Measurements from ENCODE around the gene JADE3. TPM values are rescaled to one million over a fixed set of nuclear protein-coding genes. Genes with fewer than 3 reads are reported as not detected.

The JADE3 gene
- polyA plus RNA-seq, 1 donor (not counting 4 experiments of a cell fraction or from before 2014, with no cell fraction given), result 8.2 TPM

- Histone ChIP-seq H3K9ac (ENCODE audit: control insufficient read depth, extremely low read depth, insufficient read depth, low read length) (no peak overlapping the region), H2AFZ (ENCODE audit: control insufficient read depth, low read length) (no peak overlapping the region), H3K79me2 (ENCODE audit: control insufficient read depth, insufficient read depth, low read length) (no peaks in the 10 kb centered on the region), H4K20me1 (ENCODE audit: control insufficient read depth, extremely low read depth, insufficient read depth, low read length) (no peaks in the 10 kb centered on the region), H3K9me3 (ENCODE audit: control insufficient read depth, low read depth, low read length) (no peaks in the 10 kb centered on the region), H3K4me3 (ENCODE audit: control insufficient read depth in 2 of 3, extremely low read depth in 1 of 3, insufficient read depth in 2 of 3, low read depth in 1 of 3, low read length in 3 of 3) (no peak overlapping the region), H3K4me1 (ENCODE audit: control insufficient read depth, extremely low read depth, insufficient read depth, low read length) (no peaks in the 10 kb centered on the region), H3K9me1 (ENCODE audit: control insufficient read depth, extremely low read depth, insufficient read depth, low read length) (no peaks in the 10 kb centered on the region), H3K36me3 (ENCODE audit: control insufficient read depth in 2 of 2, extremely low read depth in 1 of 2, insufficient read depth in 2 of 2, low read length in 2 of 2) (no peaks in the 10 kb centered on the region), H3K27me3 (ENCODE audit: control insufficient read depth, extremely low read depth, insufficient read depth, low read length) (no peaks in the 10 kb centered on the region), H3K4me2 (ENCODE audit: control insufficient read depth, extremely low read depth, insufficient read depth, low read depth, low read length) (no peak overlapping the region), H3K27ac (ENCODE audit: control insufficient read depth, insufficient read depth, low read length) (no peak overlapping the region)
- FAIRE-seq (no peak), DNase-seq (ENCODE audit: low read depth, low spot score) (no peak)
- dilution Hi-C loops (cut with MboI; ENCODE audit: extremely low pct_ligation_motif_present, low sequenced_read_pairs), result no loop called here
- TF ChIP-seq CTCF (optimal IDR thresholded peaks at IDR 0.05 in 1 of 3, IDR thresholded peaks at IDR 0.05 in 1 of 3, conservative IDR thresholded peaks at IDR 0.05 in 1 of 3; ENCODE audit: extremely low read depth in 1 of 3, insufficient read depth in 2 of 3, low read length in 3 of 3), result no peak
- no peak for TF ChIP-seq EZH2 (IDR thresholded peaks at IDR 0.05; ENCODE audit: low read length)
These were observed 189.0 kb downstream of the JADE3 start for GRCh38 chrX:47101206-47101605.

Small RNA genes within 50 kb of the gene (small RNA-seq; reads per million reads assigned to genes)
- 0 to 0.25 (median 0) reads per million in 3 experiments for gene RNU6-1189P (ENCODE audit: insufficient read length in 3 of 3, low read depth in 3 of 3, low replicate concordance in 1 of 3)

Other genes starting within 250 kb of the JADE3 start
- 8.1 to 11.0 TPM (median 10.1 TPM) in 3 replicates for gene SLC9A7, start 153.3 kb upstream of the JADE3 start, polyA plus RNA-seq
- gene RP2, start 75.4 kb upstream of the JADE3 start, polyA plus RNA-seq, result 10.8 to 20.9 TPM (median 17.0 TPM) in 3 replicates
- not detected in 3 replicates for gene RGN, start 166.0 kb downstream of the JADE3 start, polyA plus RNA-seq
- 39.3 to 46.3 TPM (median 41.3 TPM) in 3 replicates for gene NDUFB11, start 232.3 kb downstream of the JADE3 start, polyA plus RNA-seq
- 10.8 to 21.5 TPM (median 10.8 TPM) in 3 replicates for gene RBM10, start 232.8 kb downstream of the JADE3 start, polyA plus RNA-seq

Data from keratinocyte (primary cell).